ENCODE results near the gene GPR143. TPM values are rescaled to one million over a fixed set of nuclear protein-coding genes. Genes with fewer than 3 reads are reported as not detected.

GPR143 gene
- total and polyA plus RNA-seq, 8 donors: 1.1 to 7.5 (median 4.9) TPM

DNA sequence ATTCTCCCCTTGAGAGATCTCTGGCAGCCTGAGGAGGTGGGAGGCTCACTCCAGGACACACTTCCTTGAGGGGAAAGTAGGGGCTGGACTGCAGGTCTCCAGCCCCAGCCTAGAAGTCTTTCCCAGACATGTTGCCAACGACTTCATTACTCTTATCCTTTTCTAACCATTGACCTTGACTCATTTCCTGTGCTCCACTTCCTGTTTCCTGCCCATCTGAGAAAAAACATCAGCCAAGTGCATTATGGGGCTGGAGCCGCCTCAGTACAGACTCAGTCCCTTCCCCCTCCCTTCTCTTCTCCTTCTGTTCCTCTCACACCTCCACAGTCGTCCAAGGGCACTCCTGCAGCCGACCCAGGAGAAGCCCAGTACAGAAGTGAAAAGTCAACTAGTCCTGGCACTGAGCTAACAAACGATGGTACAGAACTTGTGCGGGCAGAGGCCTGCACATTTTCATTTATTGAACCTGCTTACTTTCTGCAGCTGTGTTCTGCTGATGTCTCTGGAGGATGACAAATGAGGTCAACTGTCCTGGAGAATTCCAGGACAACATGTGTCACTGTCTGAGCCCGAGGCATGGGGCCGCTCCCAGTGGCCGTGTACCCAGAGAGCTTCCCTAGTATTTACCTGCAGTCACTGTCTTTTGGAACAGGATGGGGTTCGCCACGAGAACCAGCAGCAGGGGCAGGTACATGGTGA lies 20.1 kb downstream of the GPR143 start:
- DNase-seq: no peak
- Histone ChIP-seq H3K36me3 (no peaks in the 10 kb centered on the region), H3K4me3 (no peak overlapping the region), H3K4me1 (no peaks in the 10 kb centered on the region), H3K9me3 (no peaks in the 10 kb centered on the region), H3K27me3 (no peaks in the 10 kb centered on the region), H3K27ac (peak overlapping the region; percentile 8 to 28)
- intact Hi-C loops (cut with DNase I): no loop called here
- ATAC-seq: peak; percentile 19
- no peak for TF ChIP-seq CTCF (IDR thresholded peaks at IDR 0.05)

DNA sequence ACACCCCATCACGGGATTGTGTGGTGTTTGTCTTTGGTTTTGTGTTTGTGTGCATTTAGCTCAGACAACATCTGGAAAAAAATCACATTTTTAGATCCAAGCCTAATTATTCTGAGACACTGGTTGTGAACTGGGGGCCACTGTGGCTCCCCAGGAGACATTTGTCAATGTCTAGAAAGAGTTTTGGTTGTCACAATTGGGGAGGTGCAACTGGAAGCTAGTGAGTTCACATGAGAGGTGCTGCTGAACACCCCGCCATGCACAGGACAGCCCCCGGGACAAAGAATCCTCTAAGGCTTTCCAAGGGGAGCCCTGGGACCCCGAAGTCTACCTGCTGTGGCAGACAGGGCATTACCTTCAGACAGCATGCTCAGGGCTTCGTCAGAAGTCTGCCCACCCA lies 26.5 kb downstream of the GPR143 start:
- Histone ChIP-seq H3K27ac (no peak overlapping the region), H3K27me3 (no peaks in the 10 kb centered on the region), H3K9me3 (no peaks in the 10 kb centered on the region), H3K4me1 (no peaks in the 10 kb centered on the region), H3K4me3 (no peak overlapping the region), H3K36me3 (no peaks in the 10 kb centered on the region)
- intact Hi-C loops (cut with DNase I): no loop called here
- DNase-seq (no peak), ATAC-seq (no peak)
- no peak for TF ChIP-seq CTCF (IDR thresholded peaks at IDR 0.05)

DNA sequence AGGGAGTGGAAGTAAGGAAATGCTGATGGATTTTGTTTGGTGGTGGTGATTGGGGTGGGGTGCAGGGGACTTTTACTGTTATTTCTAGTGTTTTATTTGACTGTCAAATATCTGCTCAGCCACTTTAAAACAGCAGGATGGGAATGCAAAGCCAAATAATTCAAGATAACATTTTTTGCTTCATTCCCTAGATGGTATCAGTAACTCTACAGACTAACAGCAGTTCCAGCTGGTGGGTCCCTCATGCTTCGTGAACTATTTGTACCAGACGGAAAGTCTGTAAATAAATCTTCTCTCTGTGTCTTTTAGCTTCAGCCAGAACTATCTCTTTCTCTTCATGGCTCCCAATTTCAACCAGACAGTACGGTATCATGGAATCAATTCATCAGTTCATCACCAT lies 27.5 kb downstream of the GPR143 start:
- Histone ChIP-seq H3K9me3 (no peaks in the 10 kb centered on the region), H3K36me3 (no peaks in the 10 kb centered on the region), H3K27ac (no peak overlapping the region), H3K4me1 (no peaks in the 10 kb centered on the region), H3K27me3 (no peaks in the 10 kb centered on the region), H3K4me3 (no peak overlapping the region)
- DNase-seq (no peak), ATAC-seq (no peak)
- TF ChIP-seq CTCF (IDR thresholded peaks at IDR 0.05): no peak
- intact Hi-C loops (cut with DNase I): no loop called here

DNA sequence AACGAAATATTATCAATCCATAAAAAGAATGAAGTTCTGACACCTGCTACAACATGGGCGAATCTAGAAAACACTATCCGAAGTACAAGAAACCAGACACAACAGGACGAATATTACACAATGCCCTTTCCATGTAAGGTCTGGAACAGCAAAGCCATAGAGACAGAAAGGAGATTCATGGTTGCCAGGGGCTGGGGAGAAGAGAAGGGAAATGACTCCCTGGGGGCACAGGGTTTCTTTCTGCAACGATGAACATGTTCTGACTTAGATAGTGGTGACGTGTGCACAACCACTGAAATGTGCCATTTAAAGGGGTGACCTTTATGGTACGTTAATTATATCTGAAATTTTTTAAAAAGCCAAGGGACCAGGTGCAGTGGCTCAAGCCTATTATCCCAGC lies 28.3 kb downstream of the GPR143 start:
- intact Hi-C loops (cut with DNase I): no loop called here
- Histone ChIP-seq H3K4me3 (no peak overlapping the region), H3K9me3 (no peaks in the 10 kb centered on the region), H3K36me3 (no peaks in the 10 kb centered on the region), H3K4me1 (no peaks in the 10 kb centered on the region), H3K27ac (no peak overlapping the region), H3K27me3 (no peaks in the 10 kb centered on the region)
- DNase-seq: no peak
- no peak for TF ChIP-seq CTCF (IDR thresholded peaks at IDR 0.05)
- no peak for ATAC-seq

- TF ChIP-seq CTCF (IDR thresholded peaks at IDR 0.05): no peak
- no peaks in the 10 kb centered on the region for H3K36me3 ChIP-seq
- no peak overlapping the region for H3K4me3 ChIP-seq
- H3K4me1 ChIP-seq: no peaks in the 10 kb centered on the region
- peaks cover 0 to 12% of the 10 kb centered on the region in 2 donors for H3K9me3 ChIP-seq
- H3K27me3 ChIP-seq: no peaks in the 10 kb centered on the region
- ATAC-seq: no peak
- no peak overlapping the region for H3K27ac ChIP-seq
- intact Hi-C loops (cut with DNase I): no loop called here
- no peak for DNase-seq
Measured at GRCh38 chrX:9730752-9731151, 34.9 kb downstream of the GPR143 start.
